ENCODE data around the gene CLIC2.
A peak's percentile ranks its signal among the peaks of the same experiment; 100 is the strongest.

CLIC2 gene

GRCh38 chrX:155263854-155264628 lies 70.4 kb downstream of the CLIC2 start, which contains the start of gene RAB39B:
TSS of gene RAB39B (minus strand) at chrX:155264491. CDS start at chrX:155264288, 203 bp downstream.
- Histone ChIP-seq H3K9ac (ENCODE audit: low read depth in 1 of 2, low read length in 2 of 2) (no peak within 1 kb of the TSS), H3K9me3 (ENCODE audit: control insufficient read depth in 2 of 2, low read length in 2 of 2) (no peaks in the 10 kb centered on the region), H3K27me3 (ENCODE audit: control insufficient read depth in 2 of 2, insufficient read depth in 2 of 2, low read length in 2 of 2) (peaks cover 0 to 3% of the 10 kb centered on the region in 2 donors), H3K36me3 (ENCODE audit: control insufficient read depth in 2 of 2, insufficient read depth in 2 of 2, low read length in 2 of 2) (no peaks in the 10 kb centered on the region), H3K4me3 (ENCODE audit: low read length in 2 of 2) (peak within 1 kb of the TSS; percentile 17 to 65), H3K27ac (ENCODE audit: low read depth in 2 of 2, low read length in 2 of 2) (peak within 1 kb of the TSS in 1 of 2 donors; percentile 41), H3K4me1 (ENCODE audit: control insufficient read depth in 2 of 2, insufficient read depth in 2 of 2, low read length in 2 of 2) (no peaks in the 10 kb centered on the region)

DNA sequence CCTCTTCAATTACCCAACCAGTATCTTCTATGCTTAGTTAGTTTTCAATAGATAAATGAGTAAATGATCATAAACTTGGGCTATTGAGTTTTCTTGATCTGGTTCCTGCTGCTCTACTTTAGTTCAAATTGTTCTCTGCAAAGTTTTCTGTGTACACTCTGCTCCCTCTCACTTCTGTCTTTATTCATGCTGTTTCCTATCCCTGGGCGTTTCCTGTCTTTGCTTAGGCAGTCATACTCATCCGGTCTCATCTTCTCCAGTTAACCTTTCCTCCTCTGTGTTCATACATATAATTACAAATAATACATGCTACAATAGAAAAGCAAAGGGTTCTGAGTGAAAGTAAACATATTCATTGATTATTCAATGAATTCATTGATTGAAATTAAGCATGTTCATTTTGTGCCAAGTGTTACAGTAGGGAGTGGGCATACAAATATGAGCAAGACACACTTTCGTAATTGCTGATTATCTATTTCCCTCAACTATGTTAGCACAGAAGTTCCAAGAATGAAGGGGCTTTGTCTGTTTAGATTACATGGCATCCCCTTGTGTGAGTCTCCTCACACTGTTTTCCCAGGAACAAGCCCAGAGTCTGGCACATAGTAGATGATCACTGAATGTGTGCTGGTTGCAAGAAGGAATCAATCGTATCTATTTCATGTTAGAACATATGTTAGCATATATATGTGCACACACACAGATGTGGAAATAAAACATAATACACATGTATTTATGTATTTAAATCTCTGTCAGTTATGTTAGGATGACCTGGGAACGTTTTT lies 71.3 kb downstream of the CLIC2 start:
- Histone ChIP-seq H3K27ac (ENCODE audit: low read depth in 2 of 2, low read length in 2 of 2) (no peak overlapping the region), H3K9me3 (ENCODE audit: control insufficient read depth in 2 of 2, low read length in 2 of 2) (no peaks in the 10 kb centered on the region), H3K9ac (ENCODE audit: low read depth in 1 of 2, low read length in 2 of 2) (no peak overlapping the region), H3K27me3 (ENCODE audit: control insufficient read depth in 2 of 2, insufficient read depth in 2 of 2, low read length in 2 of 2) (peaks cover 0 to 3% of the 10 kb centered on the region in 2 donors), H3K4me3 (ENCODE audit: low read length in 2 of 2) (peak overlapping the region in 1 of 2 donors; percentile 65), H3K36me3 (ENCODE audit: control insufficient read depth in 2 of 2, insufficient read depth in 2 of 2, low read length in 2 of 2) (no peaks in the 10 kb centered on the region), H3K4me1 (ENCODE audit: control insufficient read depth in 2 of 2, insufficient read depth in 2 of 2, low read length in 2 of 2) (no peaks in the 10 kb centered on the region)

GRCh38 chrX:155259752-155260151 lies 74.7 kb downstream of the CLIC2 start:
- no peak overlapping the region for H3K9ac ChIP-seq (ENCODE audit: low read depth in 1 of 2, low read length in 2 of 2)
- H3K27me3 ChIP-seq (ENCODE audit: control insufficient read depth in 2 of 2, insufficient read depth in 2 of 2, low read length in 2 of 2), result peaks cover 0 to 3% of the 10 kb centered on the region in 2 donors
- H3K4me3 ChIP-seq (ENCODE audit: low read length in 2 of 2), result no peak overlapping the region

DNA sequence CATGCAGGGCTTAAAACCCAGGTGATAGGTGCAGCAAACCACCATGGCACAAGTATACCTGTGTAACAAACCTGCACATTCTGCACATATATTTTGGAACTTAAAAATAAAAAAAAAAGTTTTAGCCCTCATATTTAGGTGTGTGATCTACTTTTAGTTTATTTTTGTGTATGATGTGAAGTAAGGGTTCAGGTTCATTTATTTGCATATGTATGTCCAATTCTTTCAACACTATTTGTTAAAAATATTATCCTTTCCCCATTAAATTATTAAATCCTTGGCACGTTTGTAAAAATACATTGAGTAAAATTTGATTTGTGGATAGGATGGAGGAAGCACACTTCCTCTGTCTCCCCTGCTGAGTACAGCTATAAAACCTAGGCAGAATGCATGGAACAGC lies 83.0 kb downstream of the CLIC2 start:
- H3K27ac ChIP-seq (ENCODE audit: low read depth in 2 of 2, low read length in 2 of 2), result no peak overlapping the region
- H3K9ac ChIP-seq (ENCODE audit: low read depth in 1 of 2, low read length in 2 of 2), result no peak overlapping the region
- no peaks in the 10 kb centered on the region for H3K4me1 ChIP-seq (ENCODE audit: control insufficient read depth in 2 of 2, insufficient read depth in 2 of 2, low read length in 2 of 2)
- no peaks in the 10 kb centered on the region for H3K9me3 ChIP-seq (ENCODE audit: control insufficient read depth in 2 of 2, low read length in 2 of 2)
- H3K27me3 ChIP-seq (ENCODE audit: control insufficient read depth in 2 of 2, insufficient read depth in 2 of 2, low read length in 2 of 2), result no peaks in the 10 kb centered on the region
- H3K4me3 ChIP-seq (ENCODE audit: low read length in 2 of 2), result no peak overlapping the region
- H3K36me3 ChIP-seq (ENCODE audit: control insufficient read depth in 2 of 2, insufficient read depth in 2 of 2, low read length in 2 of 2), result no peaks in the 10 kb centered on the region

More at GRCh38 chrX:155259752-155260151, 74.7 kb downstream of the CLIC2 start:
- Histone ChIP-seq H3K4me1 (ENCODE audit: control insufficient read depth in 2 of 2, insufficient read depth in 2 of 2, low read length in 2 of 2) (no peaks in the 10 kb centered on the region), H3K9me3 (ENCODE audit: control insufficient read depth in 2 of 2, low read length in 2 of 2) (no peaks in the 10 kb centered on the region), H3K27ac (ENCODE audit: low read depth in 2 of 2, low read length in 2 of 2) (no peak overlapping the region), H3K36me3 (ENCODE audit: control insufficient read depth in 2 of 2, insufficient read depth in 2 of 2, low read length in 2 of 2) (no peaks in the 10 kb centered on the region)

GRCh38 chrX:155247497-155247896 lies 86.9 kb downstream of the CLIC2 start:
- Histone ChIP-seq H3K4me1 (ENCODE audit: control insufficient read depth in 2 of 2, insufficient read depth in 2 of 2, low read length in 2 of 2) (no peaks in the 10 kb centered on the region), H3K4me3 (ENCODE audit: low read length in 2 of 2) (no peak overlapping the region)

DNA sequence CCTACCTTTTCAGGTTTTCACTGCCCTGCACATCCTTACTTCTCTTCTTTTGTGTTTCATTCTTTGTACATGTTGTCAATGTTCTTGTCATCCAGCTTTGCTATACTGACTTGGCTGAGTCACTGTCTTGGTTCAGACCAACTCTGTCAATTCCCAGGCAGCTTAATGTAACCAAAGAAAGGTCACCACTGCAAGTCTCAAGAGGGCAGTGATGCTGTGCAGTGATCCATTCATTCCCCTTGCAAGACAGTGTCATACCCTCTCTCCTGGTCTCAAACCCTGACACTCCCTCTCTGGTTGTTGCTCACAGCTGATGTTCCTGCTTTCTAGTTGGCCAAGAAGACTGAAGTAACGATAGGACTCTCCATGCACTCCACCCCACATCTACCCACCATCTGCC lies 87.7 kb downstream of the CLIC2 start:
- no peak overlapping the region for H3K9ac ChIP-seq (ENCODE audit: low read depth in 1 of 2, low read length in 2 of 2)
- H3K27ac ChIP-seq (ENCODE audit: low read depth in 2 of 2, low read length in 2 of 2), result no peak overlapping the region
- H3K4me3 ChIP-seq (ENCODE audit: low read length in 2 of 2), result no peak overlapping the region
- no peaks in the 10 kb centered on the region for H3K36me3 ChIP-seq (ENCODE audit: control insufficient read depth in 2 of 2, insufficient read depth in 2 of 2, low read length in 2 of 2)
- H3K4me1 ChIP-seq (ENCODE audit: control insufficient read depth in 2 of 2, insufficient read depth in 2 of 2, low read length in 2 of 2), result no peaks in the 10 kb centered on the region
- H3K9me3 ChIP-seq (ENCODE audit: control insufficient read depth in 2 of 2, low read length in 2 of 2), result no peaks in the 10 kb centered on the region
- H3K27me3 ChIP-seq (ENCODE audit: control insufficient read depth in 2 of 2, insufficient read depth in 2 of 2, low read length in 2 of 2), result no peaks in the 10 kb centered on the region

More at GRCh38 chrX:155247497-155247896, 86.9 kb downstream of the CLIC2 start:
- no peak overlapping the region for H3K9ac ChIP-seq (ENCODE audit: low read depth in 1 of 2, low read length in 2 of 2)
- H3K36me3 ChIP-seq (ENCODE audit: control insufficient read depth in 2 of 2, insufficient read depth in 2 of 2, low read length in 2 of 2), result no peaks in the 10 kb centered on the region
- no peak overlapping the region for H3K27ac ChIP-seq (ENCODE audit: low read depth in 2 of 2, low read length in 2 of 2)
- no peaks in the 10 kb centered on the region for H3K9me3 ChIP-seq (ENCODE audit: control insufficient read depth in 2 of 2, low read length in 2 of 2)
- H3K27me3 ChIP-seq (ENCODE audit: control insufficient read depth in 2 of 2, insufficient read depth in 2 of 2, low read length in 2 of 2), result no peaks in the 10 kb centered on the region

DNA sequence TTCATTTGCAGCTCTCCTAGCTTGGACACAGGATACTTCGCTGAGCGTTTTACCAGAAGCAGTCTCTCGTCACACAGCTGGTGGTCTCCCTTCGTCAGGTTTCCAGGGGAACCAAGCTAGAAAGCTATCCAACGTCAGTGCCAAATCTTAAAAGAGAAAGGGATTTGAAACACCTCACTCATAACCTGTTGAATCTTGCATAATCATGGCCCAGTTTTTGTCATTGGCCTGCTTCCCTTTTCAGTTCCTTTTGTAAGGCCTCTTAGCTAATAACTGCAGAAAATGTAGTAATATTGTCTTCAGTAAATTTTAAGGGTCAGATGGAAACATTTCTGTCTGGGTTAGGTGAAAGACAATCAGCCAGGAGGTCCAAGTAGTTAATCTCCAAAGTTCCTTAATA lies 92.1 kb downstream of the CLIC2 start:
- no peaks in the 10 kb centered on the region for H3K4me1 ChIP-seq (ENCODE audit: control insufficient read depth in 2 of 2, insufficient read depth in 2 of 2, low read length in 2 of 2)
- peaks cover 2 to 7% of the 10 kb centered on the region in 2 donors for H3K36me3 ChIP-seq (ENCODE audit: control insufficient read depth in 2 of 2, insufficient read depth in 2 of 2, low read length in 2 of 2)
- H3K27ac ChIP-seq (ENCODE audit: low read depth in 2 of 2, low read length in 2 of 2), result no peak overlapping the region
- H3K9ac ChIP-seq (ENCODE audit: low read depth in 1 of 2, low read length in 2 of 2), result no peak overlapping the region
- no peak overlapping the region for H3K4me3 ChIP-seq (ENCODE audit: low read length in 2 of 2)
- no peaks in the 10 kb centered on the region for H3K9me3 ChIP-seq (ENCODE audit: control insufficient read depth in 2 of 2, low read length in 2 of 2)
- H3K27me3 ChIP-seq (ENCODE audit: control insufficient read depth in 2 of 2, insufficient read depth in 2 of 2, low read length in 2 of 2), result no peaks in the 10 kb centered on the region

GRCh38 chrX:155237719-155238118 lies 96.7 kb downstream of the CLIC2 start:
- no peak overlapping the region for H3K27ac ChIP-seq (ENCODE audit: low read depth in 2 of 2, low read length in 2 of 2)
- no peak overlapping the region for H3K9ac ChIP-seq (ENCODE audit: low read depth in 1 of 2, low read length in 2 of 2)
- peaks cover 6 to 7% of the 10 kb centered on the region in 2 donors for H3K36me3 ChIP-seq (ENCODE audit: control insufficient read depth in 2 of 2, insufficient read depth in 2 of 2, low read length in 2 of 2)
- H3K4me1 ChIP-seq (ENCODE audit: control insufficient read depth in 2 of 2, insufficient read depth in 2 of 2, low read length in 2 of 2), result no peaks in the 10 kb centered on the region
- no peak overlapping the region for H3K4me3 ChIP-seq (ENCODE audit: low read length in 2 of 2)
- no peaks in the 10 kb centered on the region for H3K27me3 ChIP-seq (ENCODE audit: control insufficient read depth in 2 of 2, insufficient read depth in 2 of 2, low read length in 2 of 2)
- no peaks in the 10 kb centered on the region for H3K9me3 ChIP-seq (ENCODE audit: control insufficient read depth in 2 of 2, low read length in 2 of 2)

DNA sequence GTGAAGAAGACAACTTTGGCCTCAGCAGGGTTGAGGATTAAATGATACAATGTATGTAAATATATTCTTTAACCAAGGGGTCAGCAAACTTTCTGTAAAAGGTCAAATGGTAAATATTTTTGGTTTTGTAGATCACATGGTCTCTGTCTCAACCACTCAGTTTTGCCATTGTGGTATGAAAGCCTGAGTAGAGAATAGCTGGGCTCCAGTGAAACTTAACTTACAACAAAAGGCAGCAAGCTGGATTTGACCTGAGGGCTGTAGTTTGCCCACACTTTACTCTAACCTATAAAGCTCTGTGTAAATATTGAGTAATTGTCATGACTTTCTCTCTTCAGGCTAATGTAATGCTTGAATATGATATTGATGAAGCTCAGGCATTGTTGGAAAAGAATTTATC lies 98.5 kb downstream of the CLIC2 start:
- no peak overlapping the region for H3K4me3 ChIP-seq (ENCODE audit: low read length in 2 of 2)
- no peaks in the 10 kb centered on the region for H3K9me3 ChIP-seq (ENCODE audit: control insufficient read depth in 2 of 2, low read length in 2 of 2)
- H3K27ac ChIP-seq (ENCODE audit: low read depth in 2 of 2, low read length in 2 of 2), result no peak overlapping the region
- no peaks in the 10 kb centered on the region for H3K27me3 ChIP-seq (ENCODE audit: control insufficient read depth in 2 of 2, insufficient read depth in 2 of 2, low read length in 2 of 2)
- H3K36me3 ChIP-seq (ENCODE audit: control insufficient read depth in 2 of 2, insufficient read depth in 2 of 2, low read length in 2 of 2), result peaks cover 7 to 10% of the 10 kb centered on the region in 2 donors
- no peak overlapping the region for H3K9ac ChIP-seq (ENCODE audit: low read depth in 1 of 2, low read length in 2 of 2)
- H3K4me1 ChIP-seq (ENCODE audit: control insufficient read depth in 2 of 2, insufficient read depth in 2 of 2, low read length in 2 of 2), result no peaks in the 10 kb centered on the region

GRCh38 chrX:155231163-155231562 lies 103.3 kb downstream of the CLIC2 start:
- H3K9ac ChIP-seq (ENCODE audit: low read depth in 1 of 2, low read length in 2 of 2), result no peak overlapping the region
- H3K36me3 ChIP-seq (ENCODE audit: control insufficient read depth in 2 of 2, insufficient read depth in 2 of 2, low read length in 2 of 2), result peaks cover 18 to 21% of the 10 kb centered on the region in 2 donors
- no peak overlapping the region for H3K4me3 ChIP-seq (ENCODE audit: low read length in 2 of 2)
- H3K9me3 ChIP-seq (ENCODE audit: control insufficient read depth in 2 of 2, low read length in 2 of 2), result no peaks in the 10 kb centered on the region
- no peak overlapping the region for H3K27ac ChIP-seq (ENCODE audit: low read depth in 2 of 2, low read length in 2 of 2)
- H3K27me3 ChIP-seq (ENCODE audit: control insufficient read depth in 2 of 2, insufficient read depth in 2 of 2, low read length in 2 of 2), result no peaks in the 10 kb centered on the region
- H3K4me1 ChIP-seq (ENCODE audit: control insufficient read depth in 2 of 2, insufficient read depth in 2 of 2, low read length in 2 of 2), result no peaks in the 10 kb centered on the region

Data from mucosa of rectum (tissue), 2 donors.